ENCODE data around the gene PTPRN.

PTPRN gene

DNA sequence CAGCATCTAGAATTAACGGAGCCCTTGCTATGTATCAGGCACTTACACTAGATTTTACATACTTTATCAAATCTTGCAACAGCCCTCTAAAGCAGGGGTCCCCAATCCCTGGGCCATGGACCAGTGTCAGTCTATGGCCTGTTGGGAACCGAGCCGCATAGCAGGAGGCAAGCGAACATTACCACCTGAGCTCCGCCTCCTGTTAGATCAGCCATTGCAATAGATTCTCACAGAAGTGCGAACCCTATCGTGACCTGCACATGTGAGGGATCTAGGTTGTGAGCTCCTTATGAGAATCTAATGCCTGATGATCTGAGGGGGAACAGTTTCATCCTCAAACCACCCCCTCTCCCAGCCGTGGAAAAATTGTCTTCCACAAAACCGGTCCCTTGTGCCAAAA, 16.6 kb downstream of the PTPRN start:
- TF ChIP-seq TEAD4 (IDR thresholded peaks at IDR 0.05) (no peak), EGR1 (IDR thresholded peaks at IDR 0.05) (no peak), YY1 (IDR thresholded peaks at IDR 0.05; ENCODE audit: low read depth) (no peak), CREB1 (IDR thresholded peaks at IDR 0.05; ENCODE audit: low read depth) (no peak), REST (IDR thresholded peaks at IDR 0.05; ENCODE audit: low read depth) (no peak), FOXM1 (IDR thresholded peaks at IDR 0.05; ENCODE audit: borderline replicate concordance, low read depth) (no peak), NFIC (IDR thresholded peaks at IDR 0.05) (no peak), CEBPB (IDR thresholded peaks at IDR 0.05) (no peak), EP300 (IDR thresholded peaks at IDR 0.05; ENCODE audit: borderline replicate concordance) (no peak)
- TF ChIP-seq, protein P1, sequence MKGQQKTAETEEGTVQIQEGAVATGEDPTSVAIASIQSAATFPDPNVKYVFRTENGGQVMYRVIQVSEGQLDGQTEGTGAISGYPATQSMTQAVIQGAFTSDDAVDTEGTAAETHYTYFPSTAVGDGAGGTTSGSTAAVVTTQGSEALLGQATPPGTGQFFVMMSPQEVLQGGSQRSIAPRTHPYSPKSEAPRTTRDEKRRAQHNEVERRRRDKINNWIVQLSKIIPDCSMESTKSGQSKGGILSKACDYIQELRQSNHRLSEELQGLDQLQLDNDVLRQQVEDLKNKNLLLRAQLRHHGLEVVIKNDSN (IDR thresholded peaks at IDR 0.05) = no peak

DNA sequence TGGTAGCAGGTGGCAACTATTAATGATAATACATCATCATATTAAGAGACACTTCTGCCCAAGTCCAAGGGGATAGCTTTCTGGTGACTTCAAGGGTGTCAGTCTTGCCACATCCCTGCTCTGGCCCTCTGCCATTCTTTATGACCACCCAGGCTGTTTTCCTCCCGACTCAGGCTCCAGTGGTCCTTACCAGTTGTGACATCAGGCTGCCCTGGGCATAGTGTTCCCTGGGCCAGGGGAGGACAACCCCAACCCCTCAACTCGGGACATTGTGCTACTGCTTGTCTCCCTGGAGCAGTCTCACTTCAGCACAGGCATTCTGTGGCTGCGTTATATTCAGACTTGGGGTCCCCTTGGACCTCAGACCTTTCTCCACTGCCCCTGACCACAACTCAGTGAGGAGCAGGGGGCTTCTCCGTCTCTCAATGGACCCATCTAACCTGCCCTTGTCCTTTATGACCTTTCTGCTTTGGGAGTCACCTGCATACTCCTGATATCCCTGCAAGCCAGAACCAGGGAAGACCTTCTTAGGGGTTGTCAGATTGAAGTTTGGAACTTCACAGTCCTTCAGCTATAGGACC, 17.2 kb downstream of the PTPRN start:
- no peak for TF ChIP-seq EP300 (IDR thresholded peaks at IDR 0.05; ENCODE audit: borderline replicate concordance)
- no peak for TF ChIP-seq YY1 (IDR thresholded peaks at IDR 0.05; ENCODE audit: low read depth)
- TF ChIP-seq FOXM1 (IDR thresholded peaks at IDR 0.05; ENCODE audit: borderline replicate concordance, low read depth) = no peak
- TF ChIP-seq REST (IDR thresholded peaks at IDR 0.05; ENCODE audit: low read depth) = no peak
- TF ChIP-seq MAX (IDR thresholded peaks at IDR 0.05) = no peak
- TF ChIP-seq, protein P1 (IDR thresholded peaks at IDR 0.05) = no peak
- no peak for TF ChIP-seq NFIC (IDR thresholded peaks at IDR 0.05)
- no peak for TF ChIP-seq ZBTB7A (IDR thresholded peaks at IDR 0.05; ENCODE audit: low read depth)
- TF ChIP-seq CEBPB (IDR thresholded peaks at IDR 0.05) = no peak
- TF ChIP-seq TEAD4 (IDR thresholded peaks at IDR 0.05) = no peak
- TF ChIP-seq TCF12 (IDR thresholded peaks at IDR 0.05; ENCODE audit: low read depth) = no peak
- no peak for TF ChIP-seq EGR1 (IDR thresholded peaks at IDR 0.05)
- TF ChIP-seq CREB1 (IDR thresholded peaks at IDR 0.05; ENCODE audit: low read depth) = no peak
- TF ChIP-seq TAF1 (IDR thresholded peaks at IDR 0.05; ENCODE audit: low read depth) = no peak
- no peak for TF ChIP-seq RAD21 (IDR thresholded peaks at IDR 0.05; ENCODE audit: low read depth)

GRCh38 chr2:219291394-219291793, 17.8 kb downstream of the PTPRN start:
- no peak for TF ChIP-seq FOXM1 (IDR thresholded peaks at IDR 0.05; ENCODE audit: borderline replicate concordance, low read depth)
- TF ChIP-seq EGR1 (IDR thresholded peaks at IDR 0.05) = no peak
- TF ChIP-seq RAD21 (IDR thresholded peaks at IDR 0.05; ENCODE audit: low read depth) = no peak
- TF ChIP-seq YY1 (IDR thresholded peaks at IDR 0.05; ENCODE audit: low read depth) = no peak
- TF ChIP-seq TCF12 (IDR thresholded peaks at IDR 0.05; ENCODE audit: low read depth) = no peak
- no peak for TF ChIP-seq NFIC (IDR thresholded peaks at IDR 0.05)
- no peak for TF ChIP-seq MAX (IDR thresholded peaks at IDR 0.05)
- TF ChIP-seq, protein P1 (IDR thresholded peaks at IDR 0.05) = no peak
- TF ChIP-seq ZBTB7A (IDR thresholded peaks at IDR 0.05; ENCODE audit: low read depth) = no peak
- no peak for TF ChIP-seq REST (IDR thresholded peaks at IDR 0.05; ENCODE audit: low read depth)
- no peak for TF ChIP-seq EP300 (IDR thresholded peaks at IDR 0.05; ENCODE audit: borderline replicate concordance)
- TF ChIP-seq TEAD4 (IDR thresholded peaks at IDR 0.05) = no peak
- TF ChIP-seq CREB1 (IDR thresholded peaks at IDR 0.05; ENCODE audit: low read depth) = no peak
- no peak for TF ChIP-seq TAF1 (IDR thresholded peaks at IDR 0.05; ENCODE audit: low read depth)
- no peak for TF ChIP-seq CEBPB (IDR thresholded peaks at IDR 0.05)
